Keratinocyte (primary cell): ENCODE results near the gene MRM2. TPM values are rescaled to one million over a fixed set of nuclear protein-coding genes. Genes with fewer than 3 reads are reported as not detected.

ENCODE experiments used
- DNase-seq: peaks from one replicate; pipeline ENCODE4 v3.0.0-alpha.2; 2011; ENCODE audit warnings: low read depth, missing footprints, low spot score
- FAIRE-seq: peaks from 2 replicates; lab custom pipeline; 2011; peaks lifted over from hg19 to GRCh38; lab: Jason Lieb, UNC
- H2AFZ ChIP-seq: 2 replicates; pipeline ENCODE4 v1.6.0; 2012; ENCODE audit warnings: low read length, control low read depth, inconsistent platforms; ENCODE audit not compliant: control insufficient read depth
- H3K27ac ChIP-seq: 2 replicates; pipeline ENCODE4 v1.5.1; 2011; ENCODE audit warnings: low read length; ENCODE audit not compliant: control insufficient read depth, insufficient read depth
- H3K27me3 ChIP-seq: 3 replicates; pipeline ENCODE4 v1.6.0; 2011; ENCODE audit warnings: low read length; ENCODE audit not compliant: control insufficient read depth, insufficient read depth; ENCODE audit errors: extremely low read depth
- H3K36me3 ChIP-seq, 2 experiments: 2 replicates in 1 of 2; 3 replicates in 1 of 2; pipeline ENCODE4 v1.5.1; 2011; ENCODE audit warnings: low read length in 2 of 2, mild to moderate bottlenecking in 1 of 2; ENCODE audit not compliant: control insufficient read depth in 2 of 2, insufficient read depth in 2 of 2; ENCODE audit errors: extremely low read depth in 1 of 2
- H3K4me1 ChIP-seq: 3 replicates; pipeline ENCODE4 v1.5.1; 2011; ENCODE audit warnings: low read length; ENCODE audit not compliant: control insufficient read depth, insufficient read depth; ENCODE audit errors: extremely low read depth
- H3K4me2 ChIP-seq: 3 replicates; pipeline ENCODE4 v1.6.0; 2011; ENCODE audit warnings: low read depth, low read length; ENCODE audit not compliant: control insufficient read depth, insufficient read depth; ENCODE audit errors: extremely low read depth
- H3K4me3 ChIP-seq, 3 experiments: fragments of 200-600 bp in 1 of 3; sonication (generic) in 1 of 3; 2 replicates in 2 of 3; 3 replicates in 1 of 3; pipeline ENCODE4 v1.5.1; 2011 to 2016; ENCODE audit warnings: low read length in 3 of 3, mild to moderate bottlenecking in 3 of 3, control low read depth in 2 of 3, inconsistent platforms in 1 of 3, low read depth in 1 of 3, mixed read lengths in 1 of 3, mixed run types in 1 of 3, moderate library complexity in 1 of 3; ENCODE audit not compliant: control insufficient read depth in 2 of 3, insufficient read depth in 2 of 3; ENCODE audit errors: extremely low read depth in 1 of 3
- H3K79me2 ChIP-seq: 2 replicates; pipeline ENCODE4 v1.6.0; 2012; ENCODE audit warnings: low read length; ENCODE audit not compliant: control insufficient read depth, insufficient read depth
- H3K9ac ChIP-seq: 3 replicates; pipeline ENCODE4 v1.6.0; 2011; ENCODE audit warnings: low read length; ENCODE audit not compliant: control insufficient read depth, insufficient read depth; ENCODE audit errors: extremely low read depth
- H3K9me1 ChIP-seq: 3 replicates; pipeline ENCODE4 v1.6.0; 2011; ENCODE audit warnings: low read length; ENCODE audit not compliant: control insufficient read depth, insufficient read depth; ENCODE audit errors: extremely low read depth
- H3K9me3 ChIP-seq: 2 replicates; pipeline ENCODE4 v1.5.1; 2012; ENCODE audit warnings: low read depth, low read length; ENCODE audit not compliant: control insufficient read depth
- H4K20me1 ChIP-seq: 3 replicates; pipeline ENCODE4 v1.6.0; 2011; ENCODE audit warnings: low read length; ENCODE audit not compliant: control insufficient read depth, insufficient read depth; ENCODE audit errors: extremely low read depth
- CTCF ChIP-seq, 3 experiments: IDR thresholded peaks in 1 of 3; conservative IDR thresholded peaks in 1 of 3; optimal IDR thresholded peaks in 1 of 3; 2 replicates in 2 of 3; 3 replicates in 1 of 3; pipeline versions ENCODE3 to v1.5.1; 2011; ENCODE audit warnings: low read length in 3 of 3, mild to moderate bottlenecking in 3 of 3, moderate library complexity in 2 of 3, control low read depth in 1 of 3, inconsistent platforms in 1 of 3; ENCODE audit not compliant: insufficient read depth in 2 of 3; ENCODE audit errors: extremely low read depth in 1 of 3
- EZH2 ChIP-seq: IDR thresholded peaks from one replicate; pipeline ENCODE4 v1.6.1; 2012; ENCODE audit warnings: inconsistent platforms, mild to moderate bottlenecking, low read length, moderate library complexity
- dilution Hi-C: fragments of 300-500 bp; cut with MboI; formaldehyde crosslinking; loops from one replicate; pipeline ENCODE4 v1.7.0; 2020; ENCODE audit warnings: low sequenced_read_pairs; ENCODE audit not compliant: extremely low pct_ligation_motif_present
- polyA plus RNA-seq, 5 experiments: library from polyadenylated mRNA; depleted of rRNA in 3 of 5; stranded (reverse) in 3 of 5; stranded (forward) in 1 of 5; unstranded in 1 of 5; fragments of >200 nt; gene quantifications; 1 replicate in 1 of 5; 2 replicates in 3 of 5; 3 replicates in 1 of 5; pipeline versions ENCODE4 v1.2.1 to v1.2.3, GENCODE V29; 2011 to 2012; ENCODE audit warnings: missing spikeins in 2 of 5, low read depth in 1 of 5, low replicate concordance in 1 of 5

The MRM2 gene
- polyA plus RNA-seq, 1 donor (not counting 4 experiments of a cell fraction or from before 2014, with no cell fraction given), result 21.5 TPM

DNA sequence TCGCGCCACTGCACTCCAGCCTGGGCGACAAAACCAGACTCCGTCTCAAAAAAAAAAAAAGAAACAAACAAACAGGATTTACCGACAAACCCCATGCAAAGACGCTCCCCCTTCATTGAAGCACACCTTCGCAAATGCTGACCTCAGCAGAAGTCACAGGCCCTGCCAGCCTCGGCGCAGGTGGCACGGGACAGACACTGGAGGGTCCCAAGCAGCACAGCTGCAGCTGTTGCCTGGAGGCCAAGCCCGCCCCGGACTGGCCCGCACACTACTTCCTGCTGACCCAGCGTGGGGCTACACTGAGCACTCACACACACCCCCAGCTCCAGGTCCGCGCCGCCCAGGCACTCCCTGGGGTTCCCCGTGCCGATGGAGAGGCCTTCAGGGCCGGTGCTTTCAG, 41.1 kb upstream of the MRM2 start:
- Histone ChIP-seq H2AFZ (no peak overlapping the region), H3K27me3 (no peaks in the 10 kb centered on the region), H3K4me2 (no peak overlapping the region), H3K79me2 (no peaks in the 10 kb centered on the region), H3K36me3 (no peaks in the 10 kb centered on the region), H4K20me1 (no peaks in the 10 kb centered on the region), H3K4me3 (no peak overlapping the region), H3K9me3 (no peaks in the 10 kb centered on the region), H3K27ac (no peak overlapping the region), H3K9ac (no peak overlapping the region), H3K9me1 (no peaks in the 10 kb centered on the region), H3K4me1 (no peaks in the 10 kb centered on the region)
- FAIRE-seq (no peak), DNase-seq (no peak)
- dilution Hi-C loops, result no loop called here
- TF ChIP-seq CTCF (optimal IDR thresholded peaks at IDR 0.05 in 1 of 3, IDR thresholded peaks at IDR 0.05 in 1 of 3, conservative IDR thresholded peaks at IDR 0.05 in 1 of 3; ENCODE audit: extremely low read depth in 1 of 3, insufficient read depth in 2 of 3, low read length in 3 of 3) (no peak), EZH2 (no peak)

DNA sequence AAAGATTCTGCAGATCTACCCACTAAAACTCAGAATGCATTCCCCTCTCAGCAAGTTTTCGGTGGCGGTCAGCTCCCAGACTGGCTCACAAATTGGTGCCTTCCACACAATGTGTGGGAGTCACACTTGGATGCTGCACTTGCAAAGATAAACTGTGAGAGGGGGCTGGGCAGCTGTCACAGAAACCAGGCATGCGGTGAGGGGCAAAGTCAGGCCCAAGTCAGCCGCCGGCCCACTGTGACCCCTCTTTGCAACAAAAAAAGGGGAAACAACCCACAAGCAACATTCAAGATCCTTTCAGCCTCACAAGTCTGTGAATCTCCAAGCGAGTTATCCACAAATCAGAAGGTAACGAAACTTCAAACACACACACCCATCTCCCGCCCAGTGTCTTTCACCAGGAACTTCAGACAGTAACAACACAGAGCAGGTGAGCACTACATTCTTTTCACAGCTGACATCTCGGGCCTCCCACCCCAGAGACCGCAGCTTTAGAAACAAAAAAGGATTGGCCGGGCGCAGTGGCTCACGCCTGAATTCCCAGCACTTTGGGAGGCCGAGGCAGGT, 40.3 kb upstream of the MRM2 start:
- no peaks in the 10 kb centered on the region for H3K9me1 ChIP-seq
- no peak for DNase-seq
- H3K27ac ChIP-seq, result no peak overlapping the region
- dilution Hi-C loops, result no loop called here
- H2AFZ ChIP-seq, result no peak overlapping the region
- H3K79me2 ChIP-seq, result no peaks in the 10 kb centered on the region
- no peak overlapping the region for H3K9ac ChIP-seq
- no peaks in the 10 kb centered on the region for H3K4me1 ChIP-seq
- H3K36me3 ChIP-seq, result peaks cover 0 to 1% of the 10 kb centered on the region in 2 experiments
- no peak for FAIRE-seq
- H4K20me1 ChIP-seq, result no peaks in the 10 kb centered on the region
- H3K4me2 ChIP-seq, result no peak overlapping the region
- no peak overlapping the region for H3K4me3 ChIP-seq
- no peaks in the 10 kb centered on the region for H3K27me3 ChIP-seq
- TF ChIP-seq CTCF (optimal IDR thresholded peaks at IDR 0.05 in 1 of 3, IDR thresholded peaks at IDR 0.05 in 1 of 3, conservative IDR thresholded peaks at IDR 0.05 in 1 of 3; ENCODE audit: extremely low read depth in 1 of 3, insufficient read depth in 2 of 3, low read length in 3 of 3), result no peak
- no peak for TF ChIP-seq EZH2
- no peaks in the 10 kb centered on the region for H3K9me3 ChIP-seq
